IMR-90 (cell line): ENCODE data around the gene B4GALNT3. TPM values are rescaled to one million over a fixed set of nuclear protein-coding genes. Genes with fewer than 3 reads are reported as not detected.

Experiments
- ATAC-seq: fragments of 200-7000 bp; cut with Tn5 transposase; 2 replicates; pipeline ENCODE4 v1.9.1; 2020; ENCODE audit warnings: low read depth, mild to moderate bottlenecking, moderate library complexity
- BruUV-seq: library from RNA; stranded (reverse); fragments of 400-500 nt; replicated peaks from 2 replicates; lab custom pipeline; 2021; lab: Mats Ljungman, UMichigan
- CTCF ChIA-PET: fragments of 300-600 bp; formaldehyde crosslinking; extraction: SDS; loops from one replicate; lab custom pipeline; 2021; ENCODE audit warnings: antibody characterized with exemption; lab: Yijun Ruan, JAX
- POLR2A ChIA-PET: fragments of 300-600 bp; sonication (Branson Sonifier 250); formaldehyde crosslinking; loops from one replicate; lab custom pipeline; 2022; ENCODE audit warnings: antibody characterized with exemption; ENCODE audit not compliant: unreplicated experiment; lab: Charles Lee
- DNase-seq: peaks from one replicate; pipeline ENCODE4 v3.0.0; 2013
- H2AFZ ChIP-seq: replicated peaks from 2 replicates; pipeline ENCODE3; 2013; ENCODE audit warnings: low read length, mild to moderate bottlenecking; ENCODE audit not compliant: poor library complexity
- H2AK5ac ChIP-seq: 2 replicates; pipeline ENCODE4 v1.6.1; 2013; ENCODE audit warnings: low read depth, low read length, inconsistent platforms
- H2AK9ac ChIP-seq: replicated peaks from 2 replicates; pipeline ENCODE3; 2013; ENCODE audit warnings: mild to moderate bottlenecking, low read depth, low read length, moderate library complexity; ENCODE audit not compliant: poor library complexity
- H2BK120ac ChIP-seq: 2 replicates; pipeline ENCODE4 v1.6.1; 2013; ENCODE audit warnings: low read depth, low read length, inconsistent platforms
- H2BK15ac ChIP-seq: 3 replicates; pipeline ENCODE4 v1.6.1; 2013; ENCODE audit warnings: low read depth, low read length, inconsistent platforms
- H2BK20ac ChIP-seq: 2 replicates; pipeline ENCODE4 v1.6.1; 2013; ENCODE audit warnings: low read depth, mild to moderate bottlenecking, inconsistent platforms, low read length, moderate library complexity
- H2BK5ac ChIP-seq: 2 replicates; pipeline ENCODE4 v1.6.1; 2013; ENCODE audit warnings: mild to moderate bottlenecking, low read depth, low read length, inconsistent platforms; ENCODE audit not compliant: poor library complexity, severe bottlenecking
- H3K14ac ChIP-seq: replicated peaks from 2 replicates; pipeline ENCODE4 v1.6.1; 2013; ENCODE audit warnings: low read depth, low read length, inconsistent platforms
- H3K18ac ChIP-seq: 2 replicates; pipeline ENCODE4 v1.6.1; 2013; ENCODE audit warnings: low read depth, low read length, control low read depth
- H3K23ac ChIP-seq: 2 replicates; pipeline ENCODE4 v1.6.1; 2013; ENCODE audit warnings: low read depth, low read length, inconsistent platforms
- H3K27ac ChIP-seq: 2 replicates; pipeline ENCODE4 v1.5.1; 2013; ENCODE audit warnings: mild to moderate bottlenecking, control low read depth, low read length; ENCODE audit not compliant: insufficient read depth
- H3K27me3 ChIP-seq: 2 replicates; pipeline ENCODE4 v1.6.1; 2013; ENCODE audit warnings: low read length; ENCODE audit not compliant: control insufficient read depth, insufficient read depth
- H3K36me3 ChIP-seq: 2 replicates; pipeline ENCODE4 v1.6.1; 2013; ENCODE audit warnings: low read length, mixed read lengths; ENCODE audit not compliant: control insufficient read depth, insufficient read depth
- H3K4ac ChIP-seq: 2 replicates; pipeline ENCODE4 v1.6.1; 2013; ENCODE audit warnings: low read depth, low read length, inconsistent platforms
- H3K4me1 ChIP-seq: 2 replicates; pipeline ENCODE4 v1.6.1; 2013; ENCODE audit warnings: low read length, mixed read lengths; ENCODE audit not compliant: control insufficient read depth, insufficient read depth
- H3K4me2 ChIP-seq: 2 replicates; pipeline ENCODE4 v1.6.1; 2013; ENCODE audit warnings: low read depth, mild to moderate bottlenecking, control low read depth, low read length, moderate library complexity
- H3K4me3 ChIP-seq: 2 replicates; pipeline ENCODE4 v1.5.1; 2013; ENCODE audit warnings: low read depth, mild to moderate bottlenecking, control low read depth, low read length, moderate library complexity; ENCODE audit not compliant: insufficient read depth
- H3K56ac ChIP-seq: 2 replicates; pipeline ENCODE4 v1.6.1; 2013; ENCODE audit warnings: low read length, inconsistent platforms; ENCODE audit not compliant: insufficient read depth; ENCODE audit errors: extremely low read depth
- H3K79me1 ChIP-seq, 2 experiments: 2 replicates each; pipeline ENCODE4 v1.6.1; 2013; ENCODE audit warnings: low read length in 2 of 2, inconsistent platforms in 1 of 2, low read depth in 1 of 2
- H3K9ac ChIP-seq: 2 replicates; pipeline ENCODE4 v1.6.1; 2013; ENCODE audit warnings: low read depth, low read length, control low read depth
- H3K9me1 ChIP-seq: 2 replicates; pipeline ENCODE4 v1.6.1; 2013; ENCODE audit warnings: low read length, inconsistent platforms; ENCODE audit not compliant: insufficient read depth
- H3K9me3 ChIP-seq: 2 replicates; pipeline ENCODE4 v1.6.1; 2013; ENCODE audit warnings: low read length; ENCODE audit not compliant: control insufficient read depth, insufficient read depth
- H4K20me1 ChIP-seq: 2 replicates; pipeline ENCODE4 v1.6.1; 2013; ENCODE audit warnings: low read length, inconsistent platforms; ENCODE audit not compliant: insufficient read depth
- H4K5ac ChIP-seq: 2 replicates; pipeline ENCODE4 v1.6.1; 2013; ENCODE audit warnings: mild to moderate bottlenecking, low read depth, low read length, control low read depth
- H4K8ac ChIP-seq, 2 experiments: 2 replicates each; pipeline ENCODE4 v1.6.1; 2013; ENCODE audit warnings: low read depth in 2 of 2, low read length in 2 of 2, control low read depth in 1 of 2, inconsistent platforms in 1 of 2
- H4K91ac ChIP-seq: 2 replicates; pipeline ENCODE4 v1.6.1; 2013; ENCODE audit warnings: low read depth, low read length, inconsistent platforms; ENCODE audit not compliant: insufficient read depth
- BHLHE40 ChIP-seq: fragments of 150-350 bp; IDR thresholded peaks from 2 replicates; pipeline ENCODE4 v1.6.1; 2016; ENCODE audit warnings: mild to moderate bottlenecking, low read depth, low read length
- CEBPB ChIP-seq: IDR thresholded peaks from 2 replicates; pipeline ENCODE4 v1.6.1; 2012; ENCODE audit warnings: low read depth, low read length, improper control_type of control experiment
- CHD1 ChIP-seq: IDR thresholded peaks from 2 replicates; pipeline ENCODE4 v1.6.1; 2012; ENCODE audit warnings: low read depth, low read length, improper control_type of control experiment
- FOS ChIP-seq: fragments of 150-350 bp; IDR thresholded peaks from 2 replicates; pipeline ENCODE4 v1.6.1; 2016; ENCODE audit warnings: low read depth, low read length
- MAFK ChIP-seq: IDR thresholded peaks from 2 replicates; pipeline ENCODE4 v1.6.1; 2012; ENCODE audit warnings: low read depth, low read length, improper control_type of control experiment
- MAZ ChIP-seq: IDR thresholded peaks from 2 replicates; pipeline ENCODE4 v1.6.1; 2012; ENCODE audit warnings: low read depth, mild to moderate bottlenecking, low read length, improper control_type of control experiment, moderate library complexity, borderline replicate concordance
- MXI1 ChIP-seq: IDR thresholded peaks from 2 replicates; pipeline ENCODE4 v1.6.1; 2012; ENCODE audit warnings: low read depth, mild to moderate bottlenecking, low read length, moderate library complexity, borderline replicate concordance
- NFE2L2 ChIP-seq: fragments of 150-350 bp; IDR thresholded peaks from 2 replicates; pipeline ENCODE4 v1.6.1; 2016; ENCODE audit warnings: low read depth, mild to moderate bottlenecking, low read length
- POLR2A ChIP-seq: IDR thresholded peaks from 2 replicates; pipeline ENCODE4 v1.6.1; 2012; ENCODE audit warnings: mild to moderate bottlenecking, low read depth, low read length
- RAD21 ChIP-seq: IDR thresholded peaks from 2 replicates; pipeline ENCODE4 v1.6.1; 2012; ENCODE audit warnings: low read length, improper control_type of control experiment
- RCOR1 ChIP-seq: IDR thresholded peaks from 2 replicates; pipeline ENCODE4 v1.6.1; 2012; ENCODE audit warnings: mild to moderate bottlenecking, low read length, improper control_type of control experiment; ENCODE audit not compliant: insufficient replicate concordance
- RFX5 ChIP-seq: IDR thresholded peaks from 2 replicates; pipeline ENCODE4 v1.8.0; 2012; ENCODE audit warnings: low read depth, mild to moderate bottlenecking, low read length, moderate library complexity
- SMC3 ChIP-seq: fragments of 150-350 bp; IDR thresholded peaks from 2 replicates; pipeline ENCODE4 v1.6.1; 2016; ENCODE audit warnings: low read depth, mild to moderate bottlenecking, antibody characterized with exemption, low read length, moderate library complexity
- WGBS, 2 experiments: methylation state at CpG; one replicate each; pipeline versions ENCODE4 v1.1.5 to v1.1.7; 2013; ENCODE audit warnings: missing lambda C conversion rate in 2 of 2; ENCODE audit not compliant: insufficient read length in 1 of 2; ENCODE audit errors: extremely low coverage in 2 of 2; 5-methylcytosine and 5-hydroxymethylcytosine counted together
- dilution Hi-C: fragments of 300-500 bp; cut with HindIII; formaldehyde crosslinking; loops from one replicate; pipeline ENCODE4 v1.14.3; 2018; ENCODE audit warnings: low sequenced_read_pairs; ENCODE audit not compliant: unreplicated experiment
- in situ Hi-C: fragments of 300-500 bp; cut with MboI; formaldehyde crosslinking; loops from 3 replicates; pipeline ENCODE4 v1.14.3; 2019; ENCODE audit warnings: low sequenced_read_pairs, inconsistent platforms, mixed read lengths
- intact Hi-C: fragments of 100-400 bp; cut with micrococcal nuclease; formaldehyde crosslinking; loops from 2 replicates; pipeline ENCODE4 v1.10.0; 2022
- polyA plus RNA-seq, 3 experiments: library from polyadenylated mRNA; depleted of rRNA; stranded (reverse); fragments of >200 nt; gene quantifications; 2 replicates each; pipeline ENCODE4 v1.2.3, GENCODE V29; 2012; ENCODE audit warnings: low replicate concordance in 1 of 3
- total RNA-seq: library from RNA; depleted of rRNA; stranded (reverse); fragments of >200 nt; gene quantifications from 2 replicates; pipeline ENCODE4 v1.2.3, GENCODE V29; 2012
- TF ChIP-seq, protein P1 (sequence below): fragments of 150-350 bp; IDR thresholded peaks from 2 replicates; pipeline ENCODE4 v1.6.1; 2017; ENCODE audit warnings: mild to moderate bottlenecking, antibody characterized with exemption, low read length, low read depth
- TF ChIP-seq, protein P2 (sequence below): fragments of 150-350 bp; IDR thresholded peaks from 2 replicates; pipeline ENCODE4 v1.6.1; 2016; ENCODE audit warnings: low read depth, mild to moderate bottlenecking, low read length, moderate library complexity, borderline replicate concordance
- TF ChIP-seq, protein P3 (sequence below): conservative IDR thresholded peaks from 2 replicates; pipeline ENCODE4 v1.5.1; 2012; ENCODE audit warnings: mild to moderate bottlenecking, low read depth, low read length, improper control_type of control experiment

The B4GALNT3 gene
- total and polyA plus RNA-seq, 2 of the 4 experiments (the other 2 are of a cell fraction) = not detected

DNA sequence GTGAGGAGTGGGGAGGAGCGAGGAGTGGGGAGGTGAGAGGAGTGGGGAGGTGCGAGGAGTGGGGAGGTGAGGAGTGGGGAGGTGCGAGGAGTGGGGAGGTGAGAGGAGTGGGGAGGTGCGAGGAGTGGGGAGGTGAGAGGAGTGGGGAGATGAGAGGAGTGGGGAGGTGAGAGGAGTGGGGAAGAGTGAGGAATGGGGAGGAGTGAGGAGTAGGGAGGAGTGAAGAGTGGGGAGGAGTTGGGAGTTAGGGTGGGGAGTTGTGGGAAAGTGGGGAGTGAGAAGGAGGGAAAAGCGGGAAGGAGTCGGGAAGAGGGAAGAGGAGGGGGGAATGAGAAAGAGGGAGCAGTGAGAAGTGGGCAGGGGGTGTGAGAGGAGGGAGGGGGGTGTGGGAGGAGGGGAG, 86.1 kb downstream of the B4GALNT3 start:
- intact Hi-C loops = loop anchor here (10.0 kb wide), 1 partner anchor 221 kb away; no protein-coding TSS in a partner anchor
- dilution Hi-C loops = no loop called here
- in situ Hi-C loops = no loop called here
- no peaks in the 10 kb centered on the region for H4K20me1 ChIP-seq
- no peak overlapping the region for H2BK15ac ChIP-seq
- no peak overlapping the region for H4K8ac ChIP-seq
- H3K9me1 ChIP-seq = no peaks in the 10 kb centered on the region
- no peak overlapping the region for H4K91ac ChIP-seq
- H3K56ac ChIP-seq = no peak overlapping the region
- no peaks in the 10 kb centered on the region for H3K9me3 ChIP-seq
- BruUV-seq = no TSS peak
- no peak overlapping the region for H3K4ac ChIP-seq
- no peak overlapping the region for H3K4me3 ChIP-seq
- ChIA-PET CTCF (interaction anchor here (1.5 kb wide), 1 partner anchor 103 kb away, joined by 4 read pairs; no protein-coding TSS in a partner anchor), POLR2A (no interaction called here)
- H3K27ac ChIP-seq = no peak overlapping the region
- no peak overlapping the region for H2BK5ac ChIP-seq
- no peak overlapping the region for H2BK120ac ChIP-seq
- H2AFZ ChIP-seq = no peak overlapping the region
- H2AK5ac ChIP-seq = no peak overlapping the region
- 80 to 100% methylated on average over 1 to 2 of the region's 6 CpGs for WGBS, 2 experiments
- DNase-seq (no peak), ATAC-seq (no peak)
- no peak overlapping the region for H4K5ac ChIP-seq
- no peak overlapping the region for H3K18ac ChIP-seq
- no peaks in the 10 kb centered on the region for H3K36me3 ChIP-seq
- H3K14ac ChIP-seq = no peak overlapping the region
- no peak overlapping the region for H2AK9ac ChIP-seq
- H3K4me2 ChIP-seq = no peak overlapping the region
- H3K27me3 ChIP-seq = peaks cover 60% of the 10 kb centered on the region
- no peak overlapping the region for H2BK20ac ChIP-seq
- H3K79me1 ChIP-seq = no peaks in the 10 kb centered on the region
- H3K9ac ChIP-seq = no peak overlapping the region
- H3K4me1 ChIP-seq = no peaks in the 10 kb centered on the region
- no peak overlapping the region for H3K23ac ChIP-seq
- TF ChIP-seq SMC3 (no peak), NFE2L2 (no peak), CHD1 (no peak), FOS (no peak), MAFK (no peak), RAD21 (no peak), BHLHE40 (no peak), MXI1 (no peak), MAZ (no peak), RFX5 (no peak), CEBPB (no peak), POLR2A (no peak), RCOR1 (no peak)
- TF ChIP-seq, protein P1, sequence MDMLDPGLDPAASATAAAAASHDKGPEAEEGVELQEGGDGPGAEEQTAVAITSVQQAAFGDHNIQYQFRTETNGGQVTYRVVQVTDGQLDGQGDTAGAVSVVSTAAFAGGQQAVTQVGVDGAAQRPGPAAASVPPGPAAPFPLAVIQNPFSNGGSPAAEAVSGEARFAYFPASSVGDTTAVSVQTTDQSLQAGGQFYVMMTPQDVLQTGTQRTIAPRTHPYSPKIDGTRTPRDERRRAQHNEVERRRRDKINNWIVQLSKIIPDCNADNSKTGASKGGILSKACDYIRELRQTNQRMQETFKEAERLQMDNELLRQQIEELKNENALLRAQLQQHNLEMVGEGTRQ = no peak
- TF ChIP-seq, protein P2, sequence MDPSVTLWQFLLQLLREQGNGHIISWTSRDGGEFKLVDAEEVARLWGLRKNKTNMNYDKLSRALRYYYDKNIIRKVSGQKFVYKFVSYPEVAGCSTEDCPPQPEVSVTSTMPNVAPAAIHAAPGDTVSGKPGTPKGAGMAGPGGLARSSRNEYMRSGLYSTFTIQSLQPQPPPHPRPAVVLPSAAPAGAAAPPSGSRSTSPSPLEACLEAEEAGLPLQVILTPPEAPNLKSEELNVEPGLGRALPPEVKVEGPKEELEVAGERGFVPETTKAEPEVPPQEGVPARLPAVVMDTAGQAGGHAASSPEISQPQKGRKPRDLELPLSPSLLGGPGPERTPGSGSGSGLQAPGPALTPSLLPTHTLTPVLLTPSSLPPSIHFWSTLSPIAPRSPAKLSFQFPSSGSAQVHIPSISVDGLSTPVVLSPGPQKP = no peak
- TF ChIP-seq, protein P3, sequence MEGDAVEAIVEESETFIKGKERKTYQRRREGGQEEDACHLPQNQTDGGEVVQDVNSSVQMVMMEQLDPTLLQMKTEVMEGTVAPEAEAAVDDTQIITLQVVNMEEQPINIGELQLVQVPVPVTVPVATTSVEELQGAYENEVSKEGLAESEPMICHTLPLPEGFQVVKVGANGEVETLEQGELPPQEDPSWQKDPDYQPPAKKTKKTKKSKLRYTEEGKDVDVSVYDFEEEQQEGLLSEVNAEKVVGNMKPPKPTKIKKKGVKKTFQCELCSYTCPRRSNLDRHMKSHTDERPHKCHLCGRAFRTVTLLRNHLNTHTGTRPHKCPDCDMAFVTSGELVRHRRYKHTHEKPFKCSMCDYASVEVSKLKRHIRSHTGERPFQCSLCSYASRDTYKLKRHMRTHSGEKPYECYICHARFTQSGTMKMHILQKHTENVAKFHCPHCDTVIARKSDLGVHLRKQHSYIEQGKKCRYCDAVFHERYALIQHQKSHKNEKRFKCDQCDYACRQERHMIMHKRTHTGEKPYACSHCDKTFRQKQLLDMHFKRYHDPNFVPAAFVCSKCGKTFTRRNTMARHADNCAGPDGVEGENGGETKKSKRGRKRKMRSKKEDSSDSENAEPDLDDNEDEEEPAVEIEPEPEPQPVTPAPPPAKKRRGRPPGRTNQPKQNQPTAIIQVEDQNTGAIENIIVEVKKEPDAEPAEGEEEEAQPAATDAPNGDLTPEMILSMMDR = no peak
